ENCODE data around the gene CCDC88C. TPM values are rescaled to one million over a fixed set of nuclear protein-coding genes. Genes with fewer than 3 reads are reported as not detected.

The CCDC88C gene
- total RNA-seq, 1 donor from 2014 or later = 48.2 TPM

DNA sequence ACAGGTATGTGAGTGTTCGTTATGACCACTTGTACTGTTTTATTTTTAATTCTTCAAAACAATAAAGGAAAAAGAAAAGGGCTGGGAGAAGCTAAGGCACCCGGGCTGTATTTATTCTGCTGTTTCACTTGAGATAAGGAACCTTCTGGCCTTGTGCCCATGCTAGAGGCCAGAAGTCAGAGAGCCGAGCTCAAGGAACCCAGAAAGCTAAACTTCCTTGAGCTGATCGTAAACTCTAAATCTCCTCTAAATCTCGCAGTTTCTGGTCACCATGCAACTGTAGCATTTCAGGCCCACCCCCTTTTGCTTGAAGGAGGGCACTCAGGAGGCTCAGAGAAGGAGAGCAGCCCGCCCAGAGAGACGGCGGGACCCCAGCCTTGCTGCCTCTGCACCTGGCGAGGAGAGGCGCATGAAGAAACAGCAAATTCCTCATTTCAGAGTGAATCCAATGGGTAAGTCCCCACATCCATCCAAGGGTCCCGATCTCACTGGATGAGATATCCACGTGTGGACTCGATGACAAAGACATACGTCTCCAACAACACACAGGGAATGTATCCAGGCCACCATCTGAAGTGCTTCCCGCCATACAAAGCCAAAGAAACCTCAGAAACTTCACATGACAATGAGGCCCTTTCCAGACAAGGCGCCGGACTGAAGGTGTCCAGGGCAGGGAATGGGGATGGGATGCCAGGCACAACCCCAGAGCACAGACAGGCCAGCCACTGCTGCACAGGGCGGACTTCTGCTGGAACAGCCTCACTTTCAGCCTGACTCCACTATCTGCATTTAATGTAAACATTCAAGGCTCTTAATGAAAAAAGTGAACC is 14.6 kb downstream of the CCDC88C start:
- no peak for TF ChIP-seq CTCF (IDR thresholded peaks at IDR 0.05; ENCODE audit: unreplicated experiment)
- Mint-ChIP-seq H3K36me3 (ENCODE audit: low read depth, unreplicated experiment) (peaks cover 8% of the 10 kb centered on the region), H3K27me3 (ENCODE audit: unreplicated experiment) (peaks cover 10% of the 10 kb centered on the region), H3K27ac (ENCODE audit: unreplicated experiment) (no peak overlapping the region), H3K4me3 (ENCODE audit: unreplicated experiment) (no peak overlapping the region), H3K4me1 (ENCODE audit: unreplicated experiment) (peaks cover 26% of the 10 kb centered on the region), H3K9me3 (ENCODE audit: unreplicated experiment) (no peaks in the 10 kb centered on the region)
- no peak for DNase-seq (ENCODE audit: low spot score)

GRCh38 chr14:91402348-91402747 is 15.3 kb downstream of the CCDC88C start:
- peaks cover 10% of the 10 kb centered on the region for H3K27me3 Mint-ChIP-seq (ENCODE audit: unreplicated experiment)
- no peak overlapping the region for H3K4me3 Mint-ChIP-seq (ENCODE audit: unreplicated experiment)
- no peaks in the 10 kb centered on the region for H3K9me3 Mint-ChIP-seq (ENCODE audit: unreplicated experiment)
- no peak overlapping the region for H3K27ac Mint-ChIP-seq (ENCODE audit: unreplicated experiment)
- H3K4me1 Mint-ChIP-seq (ENCODE audit: unreplicated experiment) = peaks cover 33% of the 10 kb centered on the region
- peaks cover 5% of the 10 kb centered on the region for H3K36me3 Mint-ChIP-seq (ENCODE audit: low read depth, unreplicated experiment)
- no peak for DNase-seq (ENCODE audit: low spot score)
- no peak for TF ChIP-seq CTCF (IDR thresholded peaks at IDR 0.05; ENCODE audit: unreplicated experiment)

- H3K9me3 Mint-ChIP-seq (ENCODE audit: unreplicated experiment) = no peaks in the 10 kb centered on the region
- peaks cover 39% of the 10 kb centered on the region for H3K4me1 Mint-ChIP-seq (ENCODE audit: unreplicated experiment)
- no peak for DNase-seq (ENCODE audit: low spot score)
- H3K27ac Mint-ChIP-seq (ENCODE audit: unreplicated experiment) = no peak overlapping the region
- no peak for TF ChIP-seq CTCF (IDR thresholded peaks at IDR 0.05; ENCODE audit: unreplicated experiment)
- H3K4me3 Mint-ChIP-seq (ENCODE audit: unreplicated experiment) = no peak overlapping the region
- H3K36me3 Mint-ChIP-seq (ENCODE audit: low read depth, unreplicated experiment) = no peaks in the 10 kb centered on the region
- H3K27me3 Mint-ChIP-seq (ENCODE audit: unreplicated experiment) = peaks cover 12% of the 10 kb centered on the region
Observed at GRCh38 chr14:91401751-91402150, 15.9 kb downstream of the CCDC88C start.

DNA sequence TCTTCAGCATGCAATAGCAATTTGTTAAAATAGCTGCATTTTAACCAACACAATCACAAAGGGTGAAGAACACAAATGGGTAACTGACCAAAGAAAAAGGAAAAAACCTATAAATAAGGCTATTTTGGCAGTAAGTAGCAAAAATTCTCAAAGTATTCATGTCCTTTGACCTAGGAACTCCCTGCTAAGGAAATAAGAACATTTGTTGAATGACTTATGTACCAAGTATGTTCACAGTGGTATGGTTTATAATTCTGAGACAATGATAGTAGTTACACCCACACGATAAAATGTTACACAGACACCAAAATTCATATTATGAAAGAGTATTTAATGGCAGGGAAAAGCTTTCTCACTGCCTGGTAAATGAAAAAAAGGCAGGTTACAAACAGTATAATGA is 16.9 kb downstream of the CCDC88C start:
- no peaks in the 10 kb centered on the region for H3K36me3 Mint-ChIP-seq (ENCODE audit: low read depth, unreplicated experiment)
- no peak for DNase-seq (ENCODE audit: low spot score)
- peaks cover 49% of the 10 kb centered on the region for H3K4me1 Mint-ChIP-seq (ENCODE audit: unreplicated experiment)
- no peak for TF ChIP-seq CTCF (IDR thresholded peaks at IDR 0.05; ENCODE audit: unreplicated experiment)
- no peaks in the 10 kb centered on the region for H3K9me3 Mint-ChIP-seq (ENCODE audit: unreplicated experiment)
- no peak overlapping the region for H3K27ac Mint-ChIP-seq (ENCODE audit: unreplicated experiment)
- peaks cover 13% of the 10 kb centered on the region for H3K27me3 Mint-ChIP-seq (ENCODE audit: unreplicated experiment)
- no peak overlapping the region for H3K4me3 Mint-ChIP-seq (ENCODE audit: unreplicated experiment)

- no peak for DNase-seq (ENCODE audit: low spot score)
- no peak overlapping the region for H3K27ac Mint-ChIP-seq (ENCODE audit: unreplicated experiment)
- TF ChIP-seq CTCF (IDR thresholded peaks at IDR 0.05; ENCODE audit: unreplicated experiment) = no peak
- H3K9me3 Mint-ChIP-seq (ENCODE audit: unreplicated experiment) = no peaks in the 10 kb centered on the region
- H3K36me3 Mint-ChIP-seq (ENCODE audit: low read depth, unreplicated experiment) = no peaks in the 10 kb centered on the region
- peaks cover 10% of the 10 kb centered on the region for H3K27me3 Mint-ChIP-seq (ENCODE audit: unreplicated experiment)
- peak overlapping the region; percentile 21 for H3K4me3 Mint-ChIP-seq (ENCODE audit: unreplicated experiment)
- peaks cover 55% of the 10 kb centered on the region for H3K4me1 Mint-ChIP-seq (ENCODE audit: unreplicated experiment)
Observed at GRCh38 chr14:91399868-91400640, 17.6 kb downstream of the CCDC88C start.

Measured in endothelial cell (in vitro differentiated cells).